MCF 10A (cell line): ENCODE results near the gene IL15RA. TPM values are rescaled to one million over a fixed set of nuclear protein-coding genes. Genes with fewer than 3 reads are reported as not detected.

Experiments
- BruUV-seq: library from RNA; stranded (reverse); fragments of 400-500 nt; replicated peaks from 2 replicates; lab custom pipeline; 2021; lab: Mats Ljungman, UMichigan
- CTCF ChIA-PET: fragments of 300-600 bp; sonication (Branson Sonifier 250); formaldehyde crosslinking; extraction: SDS; loops from one replicate; lab custom pipeline; 2021; ENCODE audit warnings: antibody characterized with exemption, inconsistent platforms; lab: Yijun Ruan, JAX
- POLR2A ChIA-PET: fragments of 300-600, 350-650 bp; sonication (Branson Sonifier 250); formaldehyde crosslinking; extraction: SDS; loops from one replicate; lab custom pipeline; 2020; ENCODE audit warnings: antibody characterized with exemption, inconsistent platforms; lab: Yijun Ruan, JAX
- DNase-seq: peaks from one replicate; pipeline ENCODE4 v3.0.0-alpha.2; 2018; ENCODE audit not compliant: unreplicated experiment
- H3K27ac Mint-ChIP-seq: one replicate; pipeline ENCODE4 v1.8.0; 2022; ENCODE audit warnings: mild to moderate bottlenecking, low read depth, mixed read lengths; ENCODE audit not compliant: unreplicated experiment
- H3K27me3 Mint-ChIP-seq: one replicate; pipeline ENCODE4 v1.8.0; 2022; ENCODE audit warnings: mixed read lengths; ENCODE audit not compliant: insufficient read depth, unreplicated experiment
- H3K36me3 Mint-ChIP-seq: one replicate; pipeline ENCODE4 v1.8.0; 2022; ENCODE audit warnings: mild to moderate bottlenecking, moderate library complexity, mixed read lengths; ENCODE audit not compliant: insufficient read depth, unreplicated experiment
- H3K4me1 Mint-ChIP-seq: one replicate; pipeline ENCODE4 v1.8.0; 2022; ENCODE audit warnings: mixed read lengths; ENCODE audit not compliant: insufficient read depth, unreplicated experiment
- H3K4me3 Mint-ChIP-seq: one replicate; pipeline ENCODE4 v1.8.0; 2022; ENCODE audit warnings: mild to moderate bottlenecking, moderate library complexity, mixed read lengths; ENCODE audit not compliant: unreplicated experiment
- H3K9me3 Mint-ChIP-seq: one replicate; pipeline ENCODE4 v1.8.0; 2022; ENCODE audit warnings: mixed read lengths; ENCODE audit not compliant: unreplicated experiment
- CTCF ChIP-seq: fragments of 200-600 bp; IDR thresholded peaks from one replicate; pipeline ENCODE4 v1.8.0; 2022; ENCODE audit warnings: antibody characterized with exemption, mild to moderate bottlenecking; ENCODE audit not compliant: unreplicated experiment
- intact Hi-C: fragments of 100-400 bp; cut with micrococcal nuclease; formaldehyde crosslinking; loops from 2 replicates; pipeline ENCODE4 v1.14.1; 2022
- total RNA-seq: library from RNA; stranded (reverse); gene quantifications from 2 replicates; pipeline ENCODE4 v1.2.3, GENCODE V29; 2022

Gene IL15RA
- total RNA-seq, 1 experiment from 2014 or later: 6.0 TPM

GRCh38 chr10:5927306-5927705 is 50.0 kb downstream of the IL15RA start:
- ChIA-PET CTCF (interaction anchor here (0.5 kb wide), 1 partner anchor 24 kb away, joined by 3 read pairs; no protein-coding TSS in a partner anchor), POLR2A (interaction anchor here (0.6 kb wide), 1 partner anchor 32 kb away, joined by 4 read pairs; no protein-coding TSS in a partner anchor)
- H3K4me1 Mint-ChIP-seq: no peaks in the 10 kb centered on the region
- no peaks in the 10 kb centered on the region for H3K27me3 Mint-ChIP-seq
- no peak overlapping the region for H3K27ac Mint-ChIP-seq
- H3K4me3 Mint-ChIP-seq: no peak overlapping the region
- H3K36me3 Mint-ChIP-seq: peaks cover 84% of the 10 kb centered on the region
- no peaks in the 10 kb centered on the region for H3K9me3 Mint-ChIP-seq
- intact Hi-C loops: no loop called here
- no peak for TF ChIP-seq CTCF
- no TSS peak for BruUV-seq
- no peak for DNase-seq

GRCh38 chr10:5924889-5925288 is 52.5 kb downstream of the IL15RA start:
- POLR2A ChIA-PET: interaction anchor here (1.3 kb wide), 1 partner anchor 35 kb away, joined by 3 read pairs; the partner anchor contains the start of genes ANKRD16 and FBH1
- DNase-seq: no peak
- Mint-ChIP-seq H3K27ac (peak overlapping the region; percentile 42), H3K4me3 (no peak overlapping the region), H3K4me1 (no peaks in the 10 kb centered on the region), H3K27me3 (no peaks in the 10 kb centered on the region), H3K9me3 (no peaks in the 10 kb centered on the region), H3K36me3 (peaks cover 88% of the 10 kb centered on the region)
- no peak for TF ChIP-seq CTCF
- CTCF ChIA-PET: no interaction called here
- BruUV-seq: no TSS peak
- intact Hi-C loops: no loop called here

- intact Hi-C loops: no loop called here
- DNase-seq: no peak
- Mint-ChIP-seq H3K9me3 (no peaks in the 10 kb centered on the region), H3K4me1 (no peaks in the 10 kb centered on the region), H3K4me3 (no peak overlapping the region), H3K36me3 (peaks cover 85% of the 10 kb centered on the region), H3K27me3 (no peaks in the 10 kb centered on the region), H3K27ac (no peak overlapping the region)
- BruUV-seq: no TSS peak
- CTCF ChIA-PET: no interaction called here
- TF ChIP-seq CTCF: no peak
- POLR2A ChIA-PET: no interaction called here
Measured at GRCh38 chr10:5921746-5922145, 55.6 kb downstream of the IL15RA start.

- ChIA-PET CTCF (interaction anchor here (0.8 kb wide), 1 partner anchor 59 kb away, joined by 3 read pairs; no protein-coding TSS in a partner anchor), POLR2A (no interaction called here)
- Mint-ChIP-seq H3K36me3 (peaks cover 86% of the 10 kb centered on the region), H3K9me3 (no peaks in the 10 kb centered on the region), H3K27me3 (no peaks in the 10 kb centered on the region), H3K4me3 (no peak overlapping the region), H3K27ac (no peak overlapping the region), H3K4me1 (no peaks in the 10 kb centered on the region)
- BruUV-seq: no TSS peak
- no peak for DNase-seq
- no peak for TF ChIP-seq CTCF
- intact Hi-C loops: no loop called here
Measured at GRCh38 chr10:5919568-5919967, 57.8 kb downstream of the IL15RA start.
